ENCODE results near the gene MBD4. TPM values are rescaled to one million over a fixed set of nuclear protein-coding genes. Genes with fewer than 3 reads are reported as not detected.
"Not testable (repeated sequence)": the region's sequence is repeated elsewhere in the genome, so short reads cannot be mapped to it uniquely, and the experiment has no call there.

Gene MBD4
- polyA plus RNA-seq, 2 of the 4 experiments (the other 2 are of a cell fraction), result 32.7 to 49.7 TPM

DNA sequence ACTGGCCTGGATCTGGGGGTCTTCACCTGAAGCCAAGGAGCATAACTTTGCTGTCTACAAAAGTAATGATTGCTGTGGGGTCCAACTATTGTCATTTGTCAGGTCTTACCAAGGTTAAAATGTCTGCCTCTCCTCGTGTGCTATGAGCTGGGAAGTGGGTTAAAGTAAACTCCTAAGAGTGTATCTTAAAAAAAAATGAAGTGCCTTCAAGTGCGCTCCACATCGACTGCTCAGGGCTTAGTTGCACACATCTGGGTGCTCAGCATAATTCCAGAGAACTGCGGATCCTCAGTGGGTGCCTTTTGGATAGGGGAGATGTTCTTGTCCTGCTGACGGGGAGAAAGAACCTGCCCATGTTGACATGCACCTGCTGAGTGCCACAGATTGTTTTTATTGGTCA, 52.3 kb downstream of the MBD4 start:
- FAIRE-seq (no peak), DNase-seq (ENCODE audit: low read depth in 1 of 2, low spot score in 1 of 2) (no peak), ATAC-seq (no peak)
- H3K4me3 ChIP-seq, result no peak overlapping the region
- 90% methylated on average over 3 of the region's 5 CpGs for WGBS (ENCODE audit: missing lambda C conversion rate)
- H3K9me3 ChIP-seq, result no peaks in the 10 kb centered on the region
- peak overlapping the region; percentile 60 for H3K4me2 ChIP-seq
- peak overlapping the region; percentile 86 to 95 for H3K27ac ChIP-seq
- TF ChIP-seq, protein P1, sequence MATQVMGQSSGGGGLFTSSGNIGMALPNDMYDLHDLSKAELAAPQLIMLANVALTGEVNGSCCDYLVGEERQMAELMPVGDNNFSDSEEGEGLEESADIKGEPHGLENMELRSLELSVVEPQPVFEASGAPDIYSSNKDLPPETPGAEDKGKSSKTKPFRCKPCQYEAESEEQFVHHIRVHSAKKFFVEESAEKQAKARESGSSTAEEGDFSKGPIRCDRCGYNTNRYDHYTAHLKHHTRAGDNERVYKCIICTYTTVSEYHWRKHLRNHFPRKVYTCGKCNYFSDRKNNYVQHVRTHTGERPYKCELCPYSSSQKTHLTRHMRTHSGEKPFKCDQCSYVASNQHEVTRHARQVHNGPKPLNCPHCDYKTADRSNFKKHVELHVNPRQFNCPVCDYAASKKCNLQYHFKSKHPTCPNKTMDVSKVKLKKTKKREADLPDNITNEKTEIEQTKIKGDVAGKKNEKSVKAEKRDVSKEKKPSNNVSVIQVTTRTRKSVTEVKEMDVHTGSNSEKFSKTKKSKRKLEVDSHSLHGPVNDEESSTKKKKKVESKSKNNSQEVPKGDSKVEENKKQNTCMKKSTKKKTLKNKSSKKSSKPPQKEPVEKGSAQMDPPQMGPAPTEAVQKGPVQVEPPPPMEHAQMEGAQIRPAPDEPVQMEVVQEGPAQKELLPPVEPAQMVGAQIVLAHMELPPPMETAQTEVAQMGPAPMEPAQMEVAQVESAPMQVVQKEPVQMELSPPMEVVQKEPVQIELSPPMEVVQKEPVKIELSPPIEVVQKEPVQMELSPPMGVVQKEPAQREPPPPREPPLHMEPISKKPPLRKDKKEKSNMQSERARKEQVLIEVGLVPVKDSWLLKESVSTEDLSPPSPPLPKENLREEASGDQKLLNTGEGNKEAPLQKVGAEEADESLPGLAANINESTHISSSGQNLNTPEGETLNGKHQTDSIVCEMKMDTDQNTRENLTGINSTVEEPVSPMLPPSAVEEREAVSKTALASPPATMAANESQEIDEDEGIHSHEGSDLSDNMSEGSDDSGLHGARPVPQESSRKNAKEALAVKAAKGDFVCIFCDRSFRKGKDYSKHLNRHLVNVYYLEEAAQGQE (IDR thresholded peaks at IDR 0.05), result no peak
- TF ChIP-seq NR3C1 (IDR thresholded peaks at IDR 0.05) (no peak), BCL3 (IDR thresholded peaks at IDR 0.05) (no peak), CBX2 (IDR thresholded peaks at IDR 0.05; ENCODE audit: borderline replicate concordance, low read depth) (no peak), CEBPB (IDR thresholded peaks at IDR 0.05) (no peak)
- ChIA-PET POLR2A (interaction anchor here (1.4 kb wide), 1 partner anchor 53 kb away, joined by 3 read pairs; the partner anchor contains the start of genes IFT122 and MBD4), CTCF (interaction anchor here (2.3 kb wide), 1 partner anchor 12 kb away, joined by 10 read pairs; no protein-coding TSS in a partner anchor)
- peaks cover 72% of the 10 kb centered on the region for H3K4me1 ChIP-seq

DNA sequence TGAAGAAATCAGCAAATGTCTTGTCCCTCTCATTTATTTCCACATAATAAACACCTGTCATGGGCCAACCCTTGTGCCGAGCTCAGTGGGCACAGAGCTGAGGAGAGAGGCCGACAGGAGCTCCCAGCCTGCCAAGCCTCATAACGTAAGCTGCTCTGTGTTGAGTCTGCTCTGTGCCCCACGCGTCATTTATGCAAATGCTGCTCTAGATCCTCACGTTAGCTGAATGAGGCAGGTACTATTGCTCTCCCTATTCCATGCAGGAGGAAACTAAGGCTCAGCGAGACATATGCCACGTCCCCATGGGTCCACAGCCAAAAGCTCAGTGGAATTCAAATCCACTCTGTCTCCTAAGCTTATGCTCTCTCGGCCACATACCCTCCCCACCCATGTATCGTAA, 52.8 kb downstream of the MBD4 start:
- POLR2A ChIA-PET, result interaction anchor here (1.4 kb wide), 1 partner anchor 53 kb away, joined by 3 read pairs; the partner anchor contains the start of genes IFT122 and MBD4
- FAIRE-seq (no peak), DNase-seq (ENCODE audit: low read depth in 1 of 2, low spot score in 1 of 2) (no peak), ATAC-seq (no peak)
- H3K4me1 ChIP-seq, result peaks cover 67% of the 10 kb centered on the region
- no peak overlapping the region for H3K4me2 ChIP-seq
- TF ChIP-seq EHF (CRISPR knock-in tag; IDR thresholded peaks at IDR 0.05), result no peak
- TF ChIP-seq CHD4 (IDR thresholded peaks at IDR 0.05; ENCODE audit: borderline replicate concordance), result no peak
- TF ChIP-seq CHD2 (IDR thresholded peaks at IDR 0.05; ENCODE audit: low read length, partially characterized antibody), result no peak
- no peak for TF ChIP-seq MYC (IDR thresholded peaks at IDR 0.05; ENCODE audit: borderline replicate concordance, low read length)
- TF ChIP-seq RCOR1 (IDR thresholded peaks at IDR 0.05; ENCODE audit: low read depth, low read length), result no peak
- no peak for TF ChIP-seq E2F6 (IDR thresholded peaks at IDR 0.05; ENCODE audit: borderline replicate concordance, low read depth)
- no peak for TF ChIP-seq CBX2 (IDR thresholded peaks at IDR 0.05; ENCODE audit: borderline replicate concordance, low read depth)
- TF ChIP-seq BCL3 (IDR thresholded peaks at IDR 0.05), result no peak
- no peak for TF ChIP-seq KDM5A (IDR thresholded peaks at IDR 0.05)
- TF ChIP-seq PHF8 (IDR thresholded peaks at IDR 0.05; ENCODE audit: borderline replicate concordance, low read depth), result no peak
- no peak for TF ChIP-seq CEBPB (IDR thresholded peaks at IDR 0.05)
- TF ChIP-seq SMC3 (IDR thresholded peaks at IDR 0.05), result no peak
- no peak for TF ChIP-seq BHLHE40 (IDR thresholded peaks at IDR 0.05; ENCODE audit: low read depth, low read length)
- no peak for TF ChIP-seq HOXA7 (CRISPR knock-in tag; IDR thresholded peaks at IDR 0.05)
- H3K9me3 ChIP-seq, result no peaks in the 10 kb centered on the region
- peak overlapping the region; percentile 86 to 95 for H3K27ac ChIP-seq
- H3K4me3 ChIP-seq, result no peak overlapping the region
- 95% methylated on average over 7 of the region's 10 CpGs for WGBS (ENCODE audit: missing lambda C conversion rate)
- CTCF ChIA-PET, result interaction anchor here (1.4 to 2.3 kb wide), 2 partner anchors 13 to 36 kb away, joined by 5 to 10 read pairs; no protein-coding TSS in a partner anchor

DNA sequence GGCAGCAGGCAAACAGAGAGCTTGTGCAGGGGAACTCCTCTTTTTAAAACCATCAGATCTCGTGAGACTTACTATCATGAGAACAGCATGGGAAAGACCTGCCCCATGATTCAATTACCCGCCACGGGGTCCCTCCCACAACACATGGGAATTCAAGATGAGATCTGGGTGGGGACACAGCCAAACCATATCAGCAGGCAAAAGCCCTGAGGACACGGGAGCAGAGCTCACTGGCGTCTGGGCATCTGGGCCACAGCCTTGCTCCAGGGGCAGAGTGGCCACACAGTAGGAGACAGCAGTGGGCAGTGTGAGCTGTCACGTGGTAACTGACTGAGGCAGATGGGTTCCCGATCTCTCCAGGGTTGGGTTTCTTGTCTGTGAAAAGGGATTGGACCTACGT, 54.2 kb downstream of the MBD4 start:
- WGBS (ENCODE audit: missing lambda C conversion rate), result 100% methylated on average over 1 of the region's 8 CpGs
- H3K4me2 ChIP-seq; FAIRE-seq; ATAC-seq; H3K4me3 ChIP-seq; POLR2A ChIA-PET; DNase-seq (ENCODE audit: low read depth in 1 of 2, low spot score in 1 of 2); H3K9me3 ChIP-seq: not testable (repeated sequence)
- Histone ChIP-seq H3K4me1 (peaks cover 52% of the 10 kb centered on the region), H3K27ac (peak overlapping the region; percentile 23 to 81; a peak in 4 of 6 replicates)
- CTCF ChIA-PET, result interaction anchor here (0.6 to 3.7 kb wide), 8 partner anchors 13 to 601 kb away, joined by 3 to 48 read pairs (median 5); partner anchors contain the start of gene MBD4

All from A549 (cell line).